GM18867 (cell line): Measurements from ENCODE around the gene CIB1.

ENCODE experiments used
- ATAC-seq: cut with Tn5 transposase; IDR thresholded peaks from one replicate; pipeline ENCODE4 v1.9.1; 2021; ENCODE audit warnings: mild to moderate bottlenecking, moderate library complexity; ENCODE audit not compliant: unreplicated experiment

The CIB1 gene

DNA sequence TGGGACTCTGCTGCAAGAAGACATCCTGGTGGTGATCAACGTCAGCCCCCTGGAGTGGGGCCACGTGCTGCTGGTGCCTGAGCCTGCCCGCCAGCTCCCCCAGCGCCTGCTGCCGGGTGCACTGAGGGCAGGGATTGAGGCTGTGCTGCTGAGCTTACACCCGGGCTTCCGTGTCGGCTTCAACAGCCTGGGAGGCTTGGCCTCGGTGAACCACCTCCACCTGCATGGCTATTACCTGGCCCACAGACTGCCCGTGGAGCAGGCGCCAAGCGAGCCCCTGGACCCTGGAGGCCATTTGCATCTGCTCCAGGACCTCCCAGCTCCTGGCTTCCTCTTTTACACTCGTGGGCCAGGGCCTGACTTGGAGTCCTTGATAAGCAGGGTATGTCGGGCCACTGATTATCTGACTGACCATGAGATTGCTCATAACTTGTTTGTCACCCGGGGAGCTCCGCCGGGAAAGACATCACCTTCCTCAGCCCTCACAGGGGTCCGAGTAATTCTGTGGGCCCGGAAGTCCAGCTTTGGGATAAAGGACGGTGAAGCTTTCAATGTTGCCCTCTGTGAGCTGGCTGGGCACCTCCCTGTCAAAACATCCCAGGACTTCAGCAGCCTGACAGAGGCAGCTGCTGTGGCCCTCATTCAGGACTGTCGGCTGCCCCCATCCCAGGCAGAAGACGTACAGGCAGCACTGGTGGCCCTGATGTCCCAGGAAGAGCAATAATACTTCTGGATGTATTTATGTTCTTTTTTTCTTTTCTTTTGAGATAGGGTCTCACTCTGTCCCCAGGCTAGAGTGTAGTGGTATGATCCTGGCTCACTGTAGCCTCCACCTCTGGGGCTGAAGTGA lies 7.8 kb upstream of the CIB1 start:
- ATAC-seq, result no peak

DNA sequence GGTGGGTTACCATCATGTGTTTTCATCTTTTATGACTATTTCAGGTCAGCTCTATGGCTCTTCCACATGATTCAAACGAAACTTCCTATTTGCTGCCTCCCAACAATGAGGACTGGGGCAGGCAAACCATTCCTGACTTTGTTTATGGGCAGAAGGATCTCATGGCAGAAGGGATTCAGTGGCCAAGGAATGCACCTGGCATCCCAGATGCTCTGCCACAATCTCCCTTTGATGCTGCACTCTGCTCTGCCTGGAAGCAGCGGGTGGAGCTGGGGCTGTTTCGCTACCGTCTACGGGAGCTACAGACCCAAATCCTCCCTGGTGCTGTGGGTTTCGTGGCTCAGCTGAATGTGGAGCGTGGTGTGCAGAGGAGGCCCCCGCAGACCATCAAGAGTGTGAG lies 7.1 kb upstream of the CIB1 start:
- no peak for ATAC-seq

DNA sequence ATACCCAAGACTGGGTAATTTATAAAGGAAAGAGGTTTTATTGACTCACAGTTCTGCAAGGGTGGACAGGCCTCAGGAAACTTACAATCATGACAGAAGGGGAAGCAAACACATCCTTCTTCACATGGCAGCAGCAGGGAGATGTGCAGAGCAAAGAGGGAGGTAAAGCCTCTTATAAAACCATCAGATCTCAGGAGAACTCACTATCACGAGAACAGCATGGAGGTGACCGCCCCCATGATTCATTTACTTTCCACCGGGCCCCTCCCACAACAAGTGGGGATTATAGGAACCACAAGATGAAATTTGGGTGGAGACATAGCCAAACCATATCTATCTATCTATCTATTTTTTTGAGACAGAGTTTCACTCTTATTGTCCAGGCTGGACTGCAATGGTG lies 5.6 kb upstream of the CIB1 start:
- ATAC-seq, result no peak

DNA sequence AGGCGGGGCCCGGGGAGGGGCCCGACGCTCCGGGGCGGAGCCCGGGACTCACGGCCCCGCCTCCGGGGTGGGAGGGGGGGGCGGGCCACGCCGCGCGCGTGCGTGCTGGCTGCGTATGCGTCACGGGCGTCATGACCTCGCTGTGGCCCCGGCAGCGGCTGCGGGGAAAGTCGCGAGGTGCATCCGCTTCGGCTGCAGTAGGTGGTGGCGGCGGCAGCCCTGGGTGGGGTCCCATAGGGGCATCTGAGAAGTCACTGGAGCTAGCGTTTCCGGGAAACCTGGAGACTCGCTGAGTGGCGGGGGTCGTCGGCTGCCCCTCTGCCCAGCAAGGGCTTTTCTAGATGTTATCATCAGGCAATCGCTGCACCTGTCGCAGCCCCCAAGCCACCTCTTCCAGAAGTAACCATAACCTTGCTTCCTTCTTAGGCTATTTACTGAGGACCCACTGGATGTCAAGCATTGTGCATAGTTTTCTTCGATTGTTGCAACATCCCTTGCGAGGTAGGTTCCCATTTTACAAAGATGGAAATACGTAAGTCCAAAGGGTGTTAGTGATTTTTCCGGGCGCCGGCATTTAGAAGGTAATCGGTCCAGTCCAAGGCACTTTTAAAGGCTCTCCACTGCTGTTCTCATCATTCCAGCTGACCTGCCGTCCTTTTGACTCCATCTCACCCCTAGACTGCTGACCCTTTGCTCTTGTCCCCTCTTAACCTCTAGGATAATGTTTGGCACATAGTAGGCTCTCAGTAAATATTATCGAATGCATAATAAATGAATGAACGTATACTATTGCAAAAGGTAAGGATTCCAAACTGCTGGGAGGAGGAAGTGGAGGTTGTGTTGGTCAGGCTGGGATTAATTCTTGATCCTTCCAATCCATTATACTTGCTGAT lies 601 bp upstream of the CIB1 start, which contains the start of gene GDPGP1:
TSS of gene GDPGP1 (plus strand) at position 114 of the 893 bp plus-strand sequence. CDS start 6,700 bp downstream, outside the sequence.
- ATAC-seq, result peak; percentile 72

DNA sequence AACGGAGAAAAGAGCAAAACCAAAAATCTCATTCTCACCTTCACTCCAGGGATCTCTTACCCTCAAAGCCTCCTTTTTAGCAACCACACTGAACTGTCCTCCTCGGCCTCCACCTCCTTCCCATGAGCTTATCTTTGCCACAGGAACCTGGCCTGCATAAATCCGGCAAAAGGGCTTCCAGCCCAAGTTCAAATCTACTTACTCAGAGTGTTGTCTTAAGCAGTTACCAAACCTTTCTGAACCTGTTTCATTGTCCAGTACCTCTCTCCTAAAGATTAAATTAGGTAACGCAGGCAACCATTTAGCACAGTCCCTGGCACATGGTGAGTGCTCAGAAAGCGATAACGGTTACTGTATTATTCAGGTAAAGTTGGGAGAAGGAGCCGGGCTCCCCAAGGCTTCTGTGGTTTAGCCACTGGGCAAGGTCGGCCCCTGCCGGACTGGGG lies 777 bp downstream of the CIB1 start:
- ATAC-seq, result no peak

DNA sequence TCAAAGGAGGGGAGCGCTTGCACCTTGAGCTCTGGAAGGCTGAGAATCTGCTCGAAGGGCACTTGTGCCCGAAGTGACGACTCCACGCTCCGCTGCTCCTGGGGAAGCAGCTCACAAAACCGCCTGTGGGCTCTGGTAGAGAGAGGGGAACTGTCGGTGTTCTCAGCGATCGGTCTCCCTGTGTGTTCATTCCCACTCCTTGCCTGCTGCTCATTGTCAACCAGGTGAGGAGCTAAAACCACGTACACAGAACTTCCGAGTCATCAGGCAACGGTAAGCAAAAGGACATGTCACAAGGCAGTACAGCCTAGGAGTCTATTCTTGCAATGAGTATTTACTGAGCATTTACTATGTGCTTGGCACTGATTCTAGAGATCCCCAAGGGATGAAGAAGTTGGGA lies 1.5 kb downstream of the CIB1 start:
- ATAC-seq, result no peak

DNA sequence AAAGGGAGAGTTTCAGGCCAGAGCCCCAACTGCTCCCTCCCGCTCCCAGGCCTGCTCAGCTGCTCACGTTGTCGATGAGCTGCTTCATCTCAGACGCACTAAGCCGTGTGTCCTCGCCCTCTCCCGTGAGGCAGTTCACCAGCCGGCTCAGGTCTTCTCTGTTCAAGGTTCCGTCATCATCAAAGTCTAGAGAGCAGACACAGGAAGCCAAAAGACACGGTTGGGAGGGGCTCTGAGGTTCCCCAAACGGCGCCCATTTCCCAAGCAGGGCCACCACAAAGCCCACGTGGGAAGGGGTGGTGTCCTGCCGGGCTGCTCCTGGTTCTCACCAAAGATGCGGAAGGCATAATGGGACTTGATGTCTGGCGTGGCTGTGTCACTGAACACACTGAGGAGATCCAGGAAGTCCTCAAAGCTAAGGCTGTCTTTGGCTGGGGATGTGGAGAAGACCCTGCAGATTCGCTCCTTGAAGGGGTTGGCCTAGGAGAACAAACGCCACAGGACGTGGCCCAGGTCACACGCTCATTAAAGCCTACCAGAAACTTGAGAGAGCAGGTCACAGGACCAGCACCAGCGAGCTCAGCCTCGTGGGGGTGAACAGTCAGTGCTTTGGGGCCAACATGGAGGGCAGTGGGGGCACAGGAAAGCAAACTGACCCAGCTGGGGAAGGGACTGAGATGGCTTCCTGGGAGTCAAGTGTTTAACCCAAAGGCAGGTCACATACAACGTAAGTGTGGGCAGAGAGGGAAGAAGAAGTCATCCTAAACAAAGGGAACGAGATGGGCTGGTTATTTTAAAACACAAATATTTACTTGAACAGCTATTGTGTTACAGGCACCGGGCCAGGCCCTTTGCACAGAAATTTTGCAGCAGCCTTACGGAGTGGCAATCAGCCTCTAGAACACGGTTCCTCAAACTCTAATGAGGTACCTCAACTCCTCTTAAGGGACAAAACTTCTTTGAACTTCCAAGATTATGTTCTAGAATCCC lies 2.4 kb downstream of the CIB1 start:
- ATAC-seq, result peak; percentile 23

DNA sequence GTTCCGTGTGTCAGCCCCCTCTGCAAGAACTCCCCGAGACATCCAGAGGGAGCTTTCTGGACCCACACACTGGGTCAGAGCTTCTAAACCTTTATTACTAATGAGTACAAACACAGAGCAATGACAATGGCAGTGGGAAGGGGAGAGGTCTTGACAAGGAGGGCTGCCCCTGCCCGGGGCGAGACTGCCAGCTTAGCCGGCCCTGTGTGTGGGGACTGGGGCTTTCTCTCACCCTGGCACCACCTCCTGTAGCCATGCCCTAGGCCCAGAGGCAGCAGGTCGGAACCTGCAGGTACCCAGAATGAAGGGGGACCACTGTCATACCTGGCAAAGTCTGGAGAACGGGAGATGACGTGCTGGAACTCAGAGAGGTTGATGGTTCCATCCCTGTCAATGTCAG lies 3.1 kb downstream of the CIB1 start:
- ATAC-seq, result no peak

DNA sequence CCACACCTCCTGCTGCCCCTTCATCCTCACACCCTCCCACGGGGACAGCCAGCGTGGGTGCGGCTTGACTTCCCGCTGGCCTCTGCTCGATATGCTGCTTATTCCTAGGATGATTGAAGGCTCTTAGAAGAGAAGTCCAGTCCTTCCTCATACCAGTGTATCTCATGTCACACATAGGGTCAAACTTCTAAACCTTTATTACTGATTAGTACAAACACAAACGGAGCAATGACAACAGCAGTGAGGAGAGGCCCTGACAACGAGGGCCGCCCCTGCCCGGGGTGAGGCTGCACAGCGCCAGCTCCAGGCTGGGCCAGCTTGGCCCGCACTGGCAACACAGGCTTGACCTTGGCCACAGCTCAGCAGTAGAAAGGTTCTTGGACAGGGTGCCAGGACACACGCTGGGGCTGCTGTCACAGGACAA lies 3.7 kb downstream of the CIB1 start:
- ATAC-seq, result no peak

DNA sequence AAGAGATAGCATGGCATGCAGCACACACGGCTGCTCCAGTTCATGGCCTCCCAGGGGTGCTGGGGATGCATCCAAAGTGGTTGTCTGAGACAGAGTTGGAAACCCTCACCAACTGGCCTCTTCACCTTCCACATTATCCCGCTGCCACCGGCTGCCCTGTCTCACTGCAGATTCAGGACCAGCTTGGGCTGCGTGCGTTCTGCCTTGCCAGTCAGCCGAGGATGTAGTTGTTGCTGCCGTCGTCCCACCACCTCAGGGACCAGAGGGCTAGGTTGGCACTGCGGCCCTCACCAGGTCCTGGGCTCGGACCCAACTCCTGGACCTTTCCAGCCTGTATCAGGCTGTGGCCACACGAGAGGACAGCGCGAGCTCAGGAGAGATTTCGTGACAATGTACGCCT lies 4.8 kb downstream of the CIB1 start:
- no peak for ATAC-seq

DNA sequence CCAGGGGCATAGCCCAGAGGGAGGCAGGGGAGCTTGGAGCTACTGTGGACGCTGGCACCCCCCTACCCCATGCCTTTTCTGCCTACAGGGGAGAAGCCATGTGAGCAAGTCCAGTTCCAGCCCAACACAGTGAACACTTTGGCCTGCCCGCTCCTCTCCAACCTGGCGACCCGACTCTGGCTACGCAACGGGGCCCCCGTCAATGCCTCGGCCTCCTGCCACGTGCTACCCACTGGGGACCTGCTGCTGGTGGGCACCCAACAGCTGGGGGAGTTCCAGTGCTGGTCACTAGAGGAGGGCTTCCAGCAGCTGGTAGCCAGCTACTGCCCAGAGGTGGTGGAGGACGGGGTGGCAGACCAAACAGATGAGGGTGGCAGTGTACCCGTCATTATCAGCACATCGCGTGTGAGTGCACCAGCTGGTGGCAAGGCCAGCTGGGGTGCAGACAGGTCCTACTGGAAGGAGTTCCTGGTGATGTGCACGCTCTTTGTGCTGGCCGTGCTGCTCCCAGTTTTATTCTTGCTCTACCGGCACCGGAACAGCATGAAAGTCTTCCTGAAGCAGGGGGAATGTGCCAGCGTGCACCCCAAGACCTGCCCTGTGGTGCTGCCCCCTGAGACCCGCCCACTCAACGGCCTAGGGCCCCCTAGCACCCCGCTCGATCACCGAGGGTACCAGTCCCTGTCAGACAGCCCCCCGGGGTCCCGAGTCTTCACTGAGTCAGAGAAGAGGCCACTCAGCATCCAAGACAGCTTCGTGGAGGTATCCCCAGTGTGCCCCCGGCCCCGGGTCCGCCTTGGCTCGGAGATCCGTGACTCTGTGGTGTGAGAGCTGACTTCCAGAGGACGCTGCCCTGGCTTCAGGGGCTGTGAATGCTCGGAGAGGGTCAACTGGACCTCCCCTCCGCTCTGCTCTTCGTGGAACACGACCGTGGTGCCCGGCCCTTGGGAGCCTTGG lies 5.6 kb downstream of the CIB1 start:
- ATAC-seq, result no peak

DNA sequence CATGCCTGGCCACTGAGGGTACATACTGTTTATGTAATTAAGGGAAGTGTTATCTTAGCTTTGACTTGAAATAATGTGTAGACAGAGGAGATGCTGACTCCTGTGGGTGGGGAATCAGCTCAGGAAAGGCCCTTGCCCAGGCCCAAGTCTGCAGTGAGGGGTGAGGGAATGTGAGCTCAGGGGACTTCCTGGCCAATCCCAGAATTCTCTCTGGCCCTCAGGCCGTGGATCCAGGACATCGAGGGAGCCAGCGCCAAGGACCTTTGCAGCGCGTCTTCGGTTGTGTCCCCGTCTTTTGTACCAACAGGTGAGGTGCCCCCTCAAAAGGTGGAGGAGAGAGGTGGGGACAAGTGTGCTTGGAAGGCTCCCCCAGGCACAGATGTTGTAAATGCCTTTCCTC lies 6.4 kb downstream of the CIB1 start:
- ATAC-seq, result no peak

DNA sequence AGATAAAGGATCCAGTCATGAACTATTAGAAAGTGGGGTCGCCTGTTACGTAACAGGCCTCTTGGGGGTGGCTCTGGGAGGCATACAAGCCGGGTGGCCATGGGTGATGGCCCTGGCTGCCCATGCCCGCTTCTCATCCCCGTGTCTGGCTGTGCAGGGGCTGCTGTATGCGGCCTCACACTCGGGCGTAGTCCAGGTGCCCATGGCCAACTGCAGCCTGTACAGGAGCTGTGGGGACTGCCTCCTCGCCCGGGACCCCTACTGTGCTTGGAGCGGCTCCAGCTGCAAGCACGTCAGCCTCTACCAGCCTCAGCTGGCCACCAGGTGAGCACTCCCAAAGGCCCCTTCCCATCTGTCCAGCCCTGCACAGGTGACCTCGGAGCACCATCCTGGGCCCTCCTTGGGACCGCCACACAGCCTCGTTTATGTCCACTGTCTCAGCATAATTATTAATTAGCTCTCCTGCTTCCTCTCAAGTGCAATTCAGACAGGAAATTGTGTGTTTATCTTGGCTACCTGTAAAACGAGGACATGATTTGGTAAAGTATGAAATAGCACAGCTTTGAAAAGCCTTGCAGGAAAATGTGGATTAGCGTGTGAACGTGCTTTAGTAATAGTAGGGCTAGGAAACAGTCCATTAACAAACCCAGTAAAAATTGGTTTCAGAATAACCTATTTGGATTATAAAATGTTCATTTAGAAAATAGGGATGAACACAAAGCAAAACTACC lies 8.1 kb downstream of the CIB1 start:
- ATAC-seq, result no peak

DNA sequence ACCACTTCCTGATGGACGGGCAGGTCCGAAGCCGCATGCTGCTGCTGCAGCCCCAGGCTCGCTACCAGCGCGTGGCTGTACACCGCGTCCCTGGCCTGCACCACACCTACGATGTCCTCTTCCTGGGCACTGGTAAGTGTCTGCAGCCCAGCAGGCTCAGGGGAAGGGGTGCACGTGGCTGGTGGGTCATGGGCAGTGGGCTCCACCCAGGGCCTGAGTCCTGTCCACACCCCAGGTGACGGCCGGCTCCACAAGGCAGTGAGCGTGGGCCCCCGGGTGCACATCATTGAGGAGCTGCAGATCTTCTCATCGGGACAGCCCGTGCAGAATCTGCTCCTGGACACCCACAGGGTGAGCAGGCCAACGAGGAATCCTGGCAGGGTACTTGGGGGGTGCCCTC lies 8.7 kb downstream of the CIB1 start:
- ATAC-seq, result no peak

DNA sequence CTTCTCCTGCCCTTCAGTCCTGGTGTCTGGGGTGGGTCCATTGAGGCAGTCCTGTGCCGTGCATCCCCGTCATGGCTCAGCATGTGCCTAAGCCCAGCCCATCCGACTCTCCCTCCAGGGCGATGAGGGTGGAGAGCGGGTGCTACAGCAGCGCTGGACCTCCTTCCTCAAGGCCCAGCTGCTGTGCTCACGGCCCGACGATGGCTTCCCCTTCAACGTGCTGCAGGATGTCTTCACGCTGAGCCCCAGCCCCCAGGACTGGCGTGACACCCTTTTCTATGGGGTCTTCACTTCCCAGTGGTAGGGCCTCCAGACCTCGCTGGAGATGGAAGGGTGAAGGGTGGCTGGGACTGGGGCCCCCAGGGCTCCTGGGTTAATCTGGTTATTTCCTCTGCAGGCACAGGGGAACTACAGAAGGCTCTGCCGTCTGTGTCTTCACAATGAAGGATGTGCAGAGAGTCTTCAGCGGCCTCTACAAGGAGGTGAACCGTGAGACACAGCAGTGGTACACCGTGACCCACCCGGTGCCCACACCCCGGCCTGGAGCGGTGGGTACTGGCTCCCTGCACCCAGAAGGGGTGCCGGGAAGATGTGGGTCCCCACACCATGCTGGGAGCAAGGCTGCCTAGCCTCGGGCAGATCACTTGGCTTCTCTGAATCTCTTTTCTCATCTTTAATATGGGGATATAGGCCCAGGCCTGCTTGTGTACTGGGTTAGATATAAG lies 10.1 kb downstream of the CIB1 start:
- ATAC-seq, result no peak

DNA sequence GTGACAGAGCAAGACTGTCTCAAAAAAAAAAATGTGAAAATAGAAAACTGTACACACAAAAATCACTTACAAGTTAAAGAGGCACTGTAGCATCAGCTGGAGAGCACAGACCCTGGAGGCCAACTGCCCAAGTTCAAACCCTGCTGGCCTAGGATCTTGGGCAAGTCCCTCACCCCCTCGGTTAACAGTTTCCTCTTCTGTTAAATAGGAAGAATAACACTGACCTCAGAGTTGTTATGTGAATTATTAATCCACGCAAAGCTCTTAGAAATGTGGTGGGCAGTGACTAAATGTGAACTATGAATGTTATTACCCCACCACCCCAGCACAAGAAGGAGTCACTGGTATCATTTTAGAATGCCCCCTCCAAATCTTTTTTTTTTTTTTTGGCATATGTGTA lies 11.2 kb downstream of the CIB1 start:
- ATAC-seq, result no peak

DNA sequence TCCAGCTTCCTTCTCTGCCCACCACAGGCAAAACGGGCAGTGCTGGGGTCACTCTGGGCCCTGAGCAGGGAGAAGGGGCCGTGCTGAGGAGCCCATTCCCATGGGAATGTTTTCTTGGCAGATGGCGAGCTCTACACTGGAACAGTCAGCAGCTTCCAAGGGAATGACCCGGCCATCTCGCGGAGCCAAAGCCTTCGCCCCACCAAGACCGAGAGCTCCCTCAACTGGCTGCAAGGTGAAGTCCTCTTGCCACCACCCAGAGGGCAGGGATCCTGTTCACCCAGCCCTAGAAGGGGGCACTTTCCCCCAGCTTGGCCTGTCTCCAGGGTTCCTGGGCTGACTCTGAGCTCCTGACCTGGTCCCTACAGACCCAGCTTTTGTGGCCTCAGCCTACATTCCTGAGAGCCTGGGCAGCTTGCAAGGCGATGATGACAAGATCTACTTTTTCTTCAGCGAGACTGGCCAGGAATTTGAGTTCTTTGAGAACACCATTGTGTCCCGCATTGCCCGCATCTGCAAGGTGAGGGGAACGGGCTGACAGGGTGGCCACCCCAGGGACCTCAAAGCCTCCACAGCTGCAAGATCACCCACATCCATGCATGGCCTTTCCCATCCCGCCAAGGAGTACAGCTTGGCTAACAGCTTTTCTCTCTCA lies 12.4 kb downstream of the CIB1 start:
- ATAC-seq, result no peak
